Measurements from ENCODE around the gene VAV3. TPM values are rescaled to one million over a fixed set of nuclear protein-coding genes. Genes with fewer than 3 reads are reported as not detected.

VAV3 gene
- polyA plus RNA-seq, 1 donor: 18.3 TPM

DNA sequence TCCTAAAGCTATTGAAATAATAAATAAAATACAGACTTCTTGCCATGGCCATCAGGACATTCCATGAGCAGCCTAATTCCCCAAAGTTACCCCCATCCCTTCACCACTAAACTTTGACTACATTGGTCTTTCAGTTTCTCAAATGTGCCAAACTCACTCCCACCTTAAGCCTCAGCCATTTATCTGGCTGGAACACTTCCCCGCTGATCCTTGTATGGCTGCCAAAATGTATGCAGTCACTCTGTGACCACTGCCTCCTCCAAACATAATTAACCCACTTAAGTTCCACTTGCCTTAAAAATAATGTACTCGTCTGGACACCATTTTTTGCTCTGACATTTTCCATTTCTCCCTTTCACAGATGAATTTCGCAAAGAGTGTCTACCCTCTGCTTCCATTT, 416.7 kb downstream of the VAV3 start:
- WGBS (ENCODE audit: insufficient coverage, low lambda C conversion rate): 92% methylated on average over 2 of the region's 3 CpGs
- no peak for DNase-seq

GRCh38 chr1:107547363-107548155, 417.4 kb downstream of the VAV3 start:
- H3K4me1 ChIP-seq (ENCODE audit: control insufficient read depth, insufficient read depth, low read length): no peaks in the 10 kb centered on the region
- no peak overlapping the region for H3K27ac ChIP-seq (ENCODE audit: low read length)
- H3K9me3 ChIP-seq (ENCODE audit: control insufficient read depth, low read depth, low read length): no peaks in the 10 kb centered on the region
- DNase-seq: no peak
- no CpG with 5 or more reads among the region's 4 CpGs for WGBS (ENCODE audit: insufficient coverage, low lambda C conversion rate)
- no peaks in the 10 kb centered on the region for H3K36me3 ChIP-seq (ENCODE audit: control insufficient read depth, insufficient read depth, low read length)
- H3K4me3 ChIP-seq (ENCODE audit: low read length): no peak overlapping the region
- H3K27me3 ChIP-seq (ENCODE audit: control insufficient read depth, insufficient read depth, low read length): no peaks in the 10 kb centered on the region

More for the DNA sequence above, 416.7 kb downstream of the VAV3 start:
- Histone ChIP-seq H3K4me3 (ENCODE audit: low read length) (no peak overlapping the region), H3K36me3 (ENCODE audit: control insufficient read depth, insufficient read depth, low read length) (no peaks in the 10 kb centered on the region), H3K9me3 (ENCODE audit: control insufficient read depth, low read depth, low read length) (no peaks in the 10 kb centered on the region), H3K27ac (ENCODE audit: low read length) (no peak overlapping the region), H3K4me1 (ENCODE audit: control insufficient read depth, insufficient read depth, low read length) (no peaks in the 10 kb centered on the region), H3K27me3 (ENCODE audit: control insufficient read depth, insufficient read depth, low read length) (no peaks in the 10 kb centered on the region)

DNA sequence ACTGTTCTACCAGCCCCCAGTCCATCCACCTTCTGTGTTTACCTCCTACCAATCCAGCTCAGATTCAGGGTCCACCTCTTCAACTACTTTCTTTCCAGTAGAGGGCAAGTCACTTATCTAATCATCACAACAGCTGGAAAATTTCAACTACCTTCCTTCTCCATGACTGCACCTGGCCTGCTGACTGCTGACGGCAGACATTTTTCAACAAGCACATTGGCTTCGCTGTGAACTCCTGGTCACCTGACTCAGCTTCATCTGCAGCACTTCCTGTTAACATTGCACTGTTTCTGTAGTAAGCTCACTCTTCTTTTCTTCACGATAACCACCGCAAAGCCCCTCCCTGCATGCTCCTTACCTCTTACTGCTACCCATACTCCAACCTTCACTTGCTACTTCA, 418.4 kb downstream of the VAV3 start:
- DNase-seq: no peak
- Histone ChIP-seq H3K36me3 (ENCODE audit: control insufficient read depth, insufficient read depth, low read length) (no peaks in the 10 kb centered on the region), H3K4me3 (ENCODE audit: low read length) (no peak overlapping the region), H3K4me1 (ENCODE audit: control insufficient read depth, insufficient read depth, low read length) (no peaks in the 10 kb centered on the region), H3K27ac (ENCODE audit: low read length) (no peak overlapping the region), H3K27me3 (ENCODE audit: control insufficient read depth, insufficient read depth, low read length) (no peaks in the 10 kb centered on the region), H3K9me3 (ENCODE audit: control insufficient read depth, low read depth, low read length) (no peaks in the 10 kb centered on the region)
- WGBS (ENCODE audit: insufficient coverage, low lambda C conversion rate): 87% methylated on average over 3 of the region's 4 CpGs

DNA sequence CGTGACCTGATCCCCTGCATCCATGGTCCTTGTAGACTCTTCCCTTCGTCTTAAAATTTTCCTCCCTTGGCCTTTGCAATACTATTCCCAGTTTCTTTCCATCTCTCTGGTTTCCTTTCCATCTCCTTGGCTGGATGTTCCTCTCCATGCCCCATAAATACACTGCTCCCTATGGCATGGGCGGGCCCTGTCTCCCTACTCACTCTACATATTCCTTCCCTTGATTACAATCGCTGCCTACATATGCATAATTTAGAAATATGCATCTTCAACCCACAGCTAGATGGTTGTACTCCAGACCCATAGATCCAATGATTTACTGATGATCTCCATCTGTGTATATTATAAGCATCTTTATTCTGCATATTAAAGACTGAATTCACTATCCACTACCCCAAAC, 419.1 kb downstream of the VAV3 start:
- no peak overlapping the region for H3K4me3 ChIP-seq (ENCODE audit: low read length)
- 76% methylated on average over 3 of the region's 4 CpGs for WGBS (ENCODE audit: insufficient coverage, low lambda C conversion rate)
- H3K9me3 ChIP-seq (ENCODE audit: control insufficient read depth, low read depth, low read length): no peaks in the 10 kb centered on the region
- H3K4me1 ChIP-seq (ENCODE audit: control insufficient read depth, insufficient read depth, low read length): no peaks in the 10 kb centered on the region
- no peaks in the 10 kb centered on the region for H3K36me3 ChIP-seq (ENCODE audit: control insufficient read depth, insufficient read depth, low read length)
- DNase-seq: no peak
- H3K27ac ChIP-seq (ENCODE audit: low read length): no peak overlapping the region
- no peaks in the 10 kb centered on the region for H3K27me3 ChIP-seq (ENCODE audit: control insufficient read depth, insufficient read depth, low read length)

DNA sequence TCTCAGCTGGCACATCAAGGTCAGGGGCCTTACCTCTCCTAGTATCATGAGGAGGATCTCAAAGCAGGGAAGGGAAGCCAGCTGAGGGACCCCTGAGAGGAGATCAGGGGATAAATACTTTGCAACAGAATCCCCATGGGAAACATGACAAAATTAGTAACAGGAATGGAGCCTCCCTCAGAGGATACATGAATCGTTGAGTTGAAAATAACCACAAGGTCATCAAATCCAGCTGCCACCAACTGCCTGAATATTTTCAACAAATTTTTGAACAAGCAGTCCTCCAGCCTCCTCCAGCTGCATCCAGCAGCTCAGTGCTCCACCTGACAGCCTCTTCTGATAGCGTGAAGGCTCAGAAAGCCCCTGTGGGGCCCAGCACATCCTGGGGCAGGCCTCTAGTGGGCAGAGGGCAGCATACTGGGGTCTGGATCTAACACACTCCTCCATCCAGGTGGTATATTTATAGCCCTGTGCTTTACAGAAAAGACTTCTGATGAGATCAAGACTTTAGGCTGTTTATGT, 419.9 kb downstream of the VAV3 start:
- H3K4me1 ChIP-seq (ENCODE audit: control insufficient read depth, insufficient read depth, low read length): no peaks in the 10 kb centered on the region
- H3K4me3 ChIP-seq (ENCODE audit: low read length): no peak overlapping the region
- no peaks in the 10 kb centered on the region for H3K27me3 ChIP-seq (ENCODE audit: control insufficient read depth, insufficient read depth, low read length)
- H3K27ac ChIP-seq (ENCODE audit: low read length): no peak overlapping the region
- no peak for DNase-seq
- H3K36me3 ChIP-seq (ENCODE audit: control insufficient read depth, insufficient read depth, low read length): no peaks in the 10 kb centered on the region
- no CpG with 5 or more reads among the region's 2 CpGs for WGBS (ENCODE audit: insufficient coverage, low lambda C conversion rate)
- H3K9me3 ChIP-seq (ENCODE audit: control insufficient read depth, low read depth, low read length): no peaks in the 10 kb centered on the region

DNA sequence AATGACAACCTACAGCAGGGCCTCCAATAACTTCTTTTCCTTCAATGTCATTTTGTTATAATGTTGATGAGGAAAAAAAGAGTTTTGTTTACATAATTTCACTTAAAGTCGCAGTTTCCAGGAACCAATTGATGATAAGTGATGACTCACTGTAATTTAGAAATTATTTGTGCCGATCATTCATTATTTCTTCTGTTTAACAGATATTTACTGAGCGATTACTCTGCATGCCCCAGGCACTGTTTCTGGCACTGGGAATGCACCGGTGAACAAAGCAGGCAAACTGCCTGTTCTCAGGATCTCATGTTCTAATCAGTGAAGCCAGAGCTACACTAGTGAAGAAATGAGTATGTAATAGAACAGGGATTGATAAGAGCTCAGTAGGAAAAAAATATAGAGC, 420.7 kb downstream of the VAV3 start:
- no peak overlapping the region for H3K27ac ChIP-seq (ENCODE audit: low read length)
- H3K36me3 ChIP-seq (ENCODE audit: control insufficient read depth, insufficient read depth, low read length): no peaks in the 10 kb centered on the region
- 40% methylated on average over 1 of the region's 4 CpGs for WGBS (ENCODE audit: insufficient coverage, low lambda C conversion rate)
- H3K4me3 ChIP-seq (ENCODE audit: low read length): no peak overlapping the region
- no peak for DNase-seq
- H3K27me3 ChIP-seq (ENCODE audit: control insufficient read depth, insufficient read depth, low read length): no peaks in the 10 kb centered on the region
- no peaks in the 10 kb centered on the region for H3K9me3 ChIP-seq (ENCODE audit: control insufficient read depth, low read depth, low read length)
- no peaks in the 10 kb centered on the region for H3K4me1 ChIP-seq (ENCODE audit: control insufficient read depth, insufficient read depth, low read length)

- H3K4me1 ChIP-seq (ENCODE audit: control insufficient read depth, insufficient read depth, low read length): no peaks in the 10 kb centered on the region
- 100% methylated on average over 1 of the region's 2 CpGs for WGBS (ENCODE audit: insufficient coverage, low lambda C conversion rate)
- no peak for DNase-seq
- no peaks in the 10 kb centered on the region for H3K36me3 ChIP-seq (ENCODE audit: control insufficient read depth, insufficient read depth, low read length)
- H3K9me3 ChIP-seq (ENCODE audit: control insufficient read depth, low read depth, low read length): no peaks in the 10 kb centered on the region
- no peak overlapping the region for H3K4me3 ChIP-seq (ENCODE audit: low read length)
- no peak overlapping the region for H3K27ac ChIP-seq (ENCODE audit: low read length)
- H3K27me3 ChIP-seq (ENCODE audit: control insufficient read depth, insufficient read depth, low read length): no peaks in the 10 kb centered on the region
Measured at GRCh38 chr1:107541412-107541811, 423.6 kb downstream of the VAV3 start.

DNA sequence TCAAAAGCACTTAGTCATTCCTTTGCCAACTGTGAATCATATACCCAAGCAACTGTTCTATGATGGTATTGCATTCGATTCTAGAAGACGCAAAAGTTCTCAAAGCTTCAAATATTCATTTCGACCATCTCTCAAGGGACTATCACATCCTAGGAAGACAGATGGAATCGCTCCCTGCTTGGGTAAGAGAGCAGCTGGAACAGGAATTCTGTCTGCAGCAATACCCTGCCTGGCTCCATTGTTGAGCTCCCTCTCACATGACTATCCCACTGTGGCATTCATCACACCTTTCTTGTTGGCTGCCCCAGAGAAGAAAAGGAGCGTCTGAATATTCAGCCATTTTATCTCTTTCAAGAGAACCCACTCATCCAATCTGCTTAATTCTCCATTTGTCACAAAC, 426.5 kb downstream of the VAV3 start:
- Histone ChIP-seq H3K9me3 (ENCODE audit: control insufficient read depth, low read depth, low read length) (no peaks in the 10 kb centered on the region), H3K27me3 (ENCODE audit: control insufficient read depth, insufficient read depth, low read length) (no peaks in the 10 kb centered on the region), H3K27ac (ENCODE audit: low read length) (no peak overlapping the region), H3K4me1 (ENCODE audit: control insufficient read depth, insufficient read depth, low read length) (no peaks in the 10 kb centered on the region), H3K4me3 (ENCODE audit: low read length) (no peak overlapping the region), H3K36me3 (ENCODE audit: control insufficient read depth, insufficient read depth, low read length) (no peaks in the 10 kb centered on the region)
- WGBS (ENCODE audit: insufficient coverage, low lambda C conversion rate): no CpG with 5 or more reads among the region's 5 CpGs
- DNase-seq: no peak

DNA sequence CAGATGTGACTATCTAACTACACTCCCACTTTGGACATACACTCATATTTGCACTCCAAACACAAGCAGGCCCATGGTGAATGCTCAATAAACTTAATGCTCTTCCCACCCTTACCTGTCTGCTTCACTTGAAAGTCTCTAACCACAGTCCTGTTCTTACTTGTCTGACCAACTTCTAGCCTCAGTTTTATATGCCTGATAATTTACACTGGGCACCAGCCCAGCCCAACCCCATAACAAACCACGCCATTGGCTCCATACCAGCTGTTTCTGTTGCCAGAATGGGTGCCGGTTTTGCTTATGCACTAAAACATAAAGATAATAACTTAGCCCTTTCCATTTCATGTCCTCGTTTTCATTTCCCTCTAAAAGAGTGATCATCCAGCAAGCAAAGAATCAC, 428.7 kb downstream of the VAV3 start:
- Histone ChIP-seq H3K4me3 (ENCODE audit: low read length) (no peak overlapping the region), H3K27ac (ENCODE audit: low read length) (no peak overlapping the region), H3K4me1 (ENCODE audit: control insufficient read depth, insufficient read depth, low read length) (no peaks in the 10 kb centered on the region), H3K27me3 (ENCODE audit: control insufficient read depth, insufficient read depth, low read length) (no peaks in the 10 kb centered on the region), H3K9me3 (ENCODE audit: control insufficient read depth, low read depth, low read length) (no peaks in the 10 kb centered on the region), H3K36me3 (ENCODE audit: control insufficient read depth, insufficient read depth, low read length) (no peaks in the 10 kb centered on the region)
- WGBS (ENCODE audit: insufficient coverage, low lambda C conversion rate): 93% methylated on average over 3 of the region's 3 CpGs
- DNase-seq: no peak

DNA sequence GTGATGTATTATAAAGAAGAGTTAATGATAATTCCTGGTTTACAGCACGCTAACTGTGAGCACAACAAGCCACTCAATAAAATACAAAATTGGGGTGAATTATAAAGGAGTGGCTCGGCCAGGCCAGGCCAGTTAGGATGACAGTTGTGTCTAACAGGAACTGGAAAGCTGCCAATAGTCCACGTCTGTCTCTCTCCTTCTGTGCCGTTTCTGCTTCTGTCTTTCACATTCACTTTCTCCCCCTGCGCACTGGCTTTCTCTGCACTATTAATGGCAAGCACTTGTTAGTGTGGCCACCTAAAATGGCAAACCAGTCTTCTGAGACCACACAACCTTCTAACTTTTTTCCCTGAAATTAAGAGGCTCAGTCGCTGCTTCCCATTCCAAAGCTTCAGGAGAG, 429.9 kb downstream of the VAV3 start:
- 61% methylated on average over 2 of the region's 6 CpGs for WGBS (ENCODE audit: insufficient coverage, low lambda C conversion rate)
- no peaks in the 10 kb centered on the region for H3K36me3 ChIP-seq (ENCODE audit: control insufficient read depth, insufficient read depth, low read length)
- no peak for DNase-seq
- H3K27me3 ChIP-seq (ENCODE audit: control insufficient read depth, insufficient read depth, low read length): no peaks in the 10 kb centered on the region
- no peaks in the 10 kb centered on the region for H3K4me1 ChIP-seq (ENCODE audit: control insufficient read depth, insufficient read depth, low read length)
- no peak overlapping the region for H3K4me3 ChIP-seq (ENCODE audit: low read length)
- H3K27ac ChIP-seq (ENCODE audit: low read length): no peak overlapping the region
- H3K9me3 ChIP-seq (ENCODE audit: control insufficient read depth, low read depth, low read length): no peaks in the 10 kb centered on the region

DNA sequence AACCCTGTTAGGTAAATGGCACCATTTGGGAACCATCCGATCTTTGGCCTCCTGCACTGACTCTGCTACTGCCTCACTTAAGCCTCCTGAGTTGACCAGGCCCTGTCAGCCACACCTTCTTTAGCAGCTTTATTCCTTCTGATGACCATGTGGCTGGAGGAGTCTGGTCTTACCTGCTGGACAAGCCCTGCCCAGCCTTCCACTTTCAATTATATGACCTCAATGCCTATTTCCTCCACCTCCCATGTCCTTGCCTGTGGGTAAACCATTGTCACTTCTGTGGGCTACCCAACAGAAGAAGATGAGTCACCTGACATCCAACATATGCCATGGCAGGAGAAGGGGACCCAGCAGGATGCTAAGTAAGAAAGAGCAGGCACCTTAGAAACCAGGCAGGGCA, 430.3 kb downstream of the VAV3 start:
- DNase-seq: no peak
- Histone ChIP-seq H3K27me3 (ENCODE audit: control insufficient read depth, insufficient read depth, low read length) (no peaks in the 10 kb centered on the region), H3K4me1 (ENCODE audit: control insufficient read depth, insufficient read depth, low read length) (no peaks in the 10 kb centered on the region), H3K27ac (ENCODE audit: low read length) (no peak overlapping the region), H3K4me3 (ENCODE audit: low read length) (no peak overlapping the region), H3K9me3 (ENCODE audit: control insufficient read depth, low read depth, low read length) (no peaks in the 10 kb centered on the region), H3K36me3 (ENCODE audit: control insufficient read depth, insufficient read depth, low read length) (no peaks in the 10 kb centered on the region)
- no CpG with 5 or more reads among the region's 1 CpG for WGBS (ENCODE audit: insufficient coverage, low lambda C conversion rate)
